NCI-H345 (cell line): ENCODE results near the gene SETD1B.
"Not testable (repeated sequence)": the region's sequence is repeated elsewhere in the genome, so short reads cannot be mapped to it uniquely, and the experiment has no call there.

ENCODE experiments used
- DNase-seq: peaks from one replicate; lab custom pipeline; 2025; lab: John Stamatoyannopoulos, UW

Gene SETD1B

GRCh38 chr12:121825041-121825523, 21.3 kb downstream of the SETD1B start:
- DNase-seq, result no peak

GRCh38 chr12:121826318-121827150, 22.7 kb downstream of the SETD1B start:
- DNase-seq, result no peak

GRCh38 chr12:121827351-121828099, 23.7 kb downstream of the SETD1B start:
- DNase-seq, result no peak

DNA sequence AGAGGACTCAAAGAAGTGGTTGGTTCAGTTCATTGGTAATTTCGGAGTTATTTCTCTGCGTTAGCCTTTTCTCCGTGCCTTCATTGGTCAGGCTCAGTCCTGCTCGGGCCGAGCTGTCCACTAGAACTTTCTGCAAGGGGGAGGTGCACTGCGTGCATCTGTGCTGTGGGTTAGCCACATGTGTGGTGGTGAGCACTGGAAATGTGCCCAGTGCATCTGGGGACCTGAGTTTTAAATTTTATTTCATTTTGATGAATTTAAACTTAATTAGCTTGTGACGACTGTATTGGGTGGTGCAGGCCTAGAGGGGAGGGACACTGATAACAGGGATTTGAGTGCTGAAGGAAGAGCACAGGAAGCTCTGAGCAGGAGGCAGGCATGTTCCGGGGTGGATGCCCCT, 24.5 kb downstream of the SETD1B start:
- no peak for DNase-seq

DNA sequence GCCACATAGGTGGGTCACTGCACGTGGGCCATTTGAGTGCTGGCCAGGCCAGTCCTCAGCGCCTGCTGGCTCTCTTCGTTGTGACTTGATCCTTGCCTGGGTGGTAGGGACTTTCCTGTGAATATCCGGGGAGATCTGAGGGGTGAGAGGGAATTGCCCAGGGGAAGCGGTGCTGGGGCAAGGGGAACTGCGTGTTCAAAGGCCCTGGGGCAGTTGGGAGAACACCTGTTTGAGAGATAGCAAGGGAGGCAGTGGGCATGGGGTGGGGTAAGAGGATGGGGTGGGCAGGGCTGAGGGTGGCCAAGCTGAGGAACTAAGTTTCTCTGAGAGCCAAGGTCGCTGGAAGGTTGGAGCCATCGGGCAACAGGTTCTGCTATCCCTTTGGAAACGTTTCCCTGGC, 25.0 kb downstream of the SETD1B start:
- DNase-seq, result no peak

DNA sequence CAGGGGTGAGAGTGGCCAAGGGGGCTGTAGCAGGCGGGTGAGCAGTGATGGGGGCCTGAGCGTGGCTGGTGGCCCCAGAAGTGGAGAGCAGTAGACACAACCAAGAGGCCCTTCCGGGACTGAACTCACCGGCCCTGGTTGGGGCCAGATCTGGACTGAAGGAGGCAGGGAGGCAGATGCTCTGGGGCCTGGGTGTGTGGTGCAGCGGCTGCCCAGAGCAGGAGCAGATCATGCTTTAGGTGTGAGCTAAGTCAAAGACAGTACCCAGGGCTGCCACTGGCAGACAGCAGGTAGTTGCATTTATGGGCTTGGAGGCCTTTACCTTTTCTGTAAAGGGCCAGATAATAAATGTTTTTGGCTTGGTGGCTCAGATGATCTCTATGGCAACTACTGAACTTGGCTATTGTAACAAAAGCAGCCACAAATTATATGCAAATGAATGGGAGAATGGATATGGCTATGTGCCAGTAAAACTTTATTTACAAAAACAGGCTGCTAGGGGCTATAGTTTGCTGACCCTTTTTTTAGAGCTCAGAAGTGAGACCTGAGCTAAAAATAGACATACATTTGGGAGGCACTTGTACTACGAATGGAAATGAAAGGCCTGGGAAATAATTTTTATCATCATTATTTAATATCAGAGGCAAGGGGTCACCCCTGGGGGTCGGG, 25.6 kb downstream of the SETD1B start:
- DNase-seq, result no peak

- DNase-seq, result no peak
Measured at GRCh38 chr12:121830134-121830533, 26.3 kb downstream of the SETD1B start.

DNA sequence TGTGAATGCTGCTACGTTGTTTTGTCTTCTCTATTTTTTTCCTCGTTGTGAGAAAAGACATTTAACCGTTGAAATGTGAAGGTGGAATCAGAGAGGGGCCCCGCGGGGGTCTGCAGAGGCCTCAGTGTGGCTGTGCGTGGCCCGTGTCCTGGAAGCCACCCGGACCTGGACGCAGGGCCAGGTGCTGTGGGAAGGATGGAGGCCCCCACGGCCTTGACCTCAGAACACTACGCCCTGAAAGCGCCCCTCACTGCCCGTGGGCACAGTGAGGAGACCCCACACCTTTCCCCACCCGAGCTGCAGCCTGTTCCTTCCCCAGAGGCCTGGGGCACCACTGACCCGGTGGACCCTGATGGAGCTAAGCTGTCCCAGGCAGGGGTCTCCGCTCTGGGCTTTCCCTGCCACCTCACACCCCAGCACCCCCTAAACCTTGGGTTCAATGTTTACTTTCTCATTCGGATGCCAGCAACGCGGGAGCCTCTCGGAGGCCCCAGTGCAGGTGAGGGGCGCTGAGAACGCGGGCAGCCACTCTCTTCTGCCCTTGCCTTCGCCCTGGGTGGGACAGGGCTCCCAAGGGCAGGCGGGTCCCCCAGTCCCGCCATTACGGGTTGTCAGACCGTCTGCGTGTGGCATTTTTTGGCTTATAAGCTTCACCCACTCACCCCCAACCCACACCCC, 26.9 kb downstream of the SETD1B start:
- no peak for DNase-seq

- DNase-seq, result no peak
Measured at GRCh38 chr12:121831571-121832245, 27.9 kb downstream of the SETD1B start.

GRCh38 chr12:121837680-121838079, 33.9 kb downstream of the SETD1B start:
- no peak for DNase-seq

DNA sequence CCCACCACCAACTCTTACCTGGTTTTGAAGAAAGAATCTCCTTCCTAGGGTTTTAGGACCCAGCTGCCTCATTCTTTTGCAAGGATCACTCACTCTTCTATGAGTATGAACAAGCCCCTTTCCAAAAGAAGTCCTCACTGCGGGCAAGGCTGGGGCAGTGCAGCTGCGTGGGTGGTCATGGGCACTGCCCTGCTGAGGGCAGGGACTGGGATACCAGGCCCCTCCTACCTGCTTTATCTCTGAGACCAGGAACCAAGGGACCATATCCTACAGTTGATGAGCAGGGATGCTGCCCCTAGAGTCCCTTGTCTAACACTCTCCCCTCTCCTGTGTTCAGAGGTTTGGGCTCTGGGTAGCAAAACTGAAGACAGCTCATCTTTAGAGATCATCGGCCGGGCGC, 34.3 kb downstream of the SETD1B start:
- no peak for DNase-seq

GRCh38 chr12:121839106-121839992, 35.5 kb downstream of the SETD1B start:
- DNase-seq, result peak; percentile 98

DNA sequence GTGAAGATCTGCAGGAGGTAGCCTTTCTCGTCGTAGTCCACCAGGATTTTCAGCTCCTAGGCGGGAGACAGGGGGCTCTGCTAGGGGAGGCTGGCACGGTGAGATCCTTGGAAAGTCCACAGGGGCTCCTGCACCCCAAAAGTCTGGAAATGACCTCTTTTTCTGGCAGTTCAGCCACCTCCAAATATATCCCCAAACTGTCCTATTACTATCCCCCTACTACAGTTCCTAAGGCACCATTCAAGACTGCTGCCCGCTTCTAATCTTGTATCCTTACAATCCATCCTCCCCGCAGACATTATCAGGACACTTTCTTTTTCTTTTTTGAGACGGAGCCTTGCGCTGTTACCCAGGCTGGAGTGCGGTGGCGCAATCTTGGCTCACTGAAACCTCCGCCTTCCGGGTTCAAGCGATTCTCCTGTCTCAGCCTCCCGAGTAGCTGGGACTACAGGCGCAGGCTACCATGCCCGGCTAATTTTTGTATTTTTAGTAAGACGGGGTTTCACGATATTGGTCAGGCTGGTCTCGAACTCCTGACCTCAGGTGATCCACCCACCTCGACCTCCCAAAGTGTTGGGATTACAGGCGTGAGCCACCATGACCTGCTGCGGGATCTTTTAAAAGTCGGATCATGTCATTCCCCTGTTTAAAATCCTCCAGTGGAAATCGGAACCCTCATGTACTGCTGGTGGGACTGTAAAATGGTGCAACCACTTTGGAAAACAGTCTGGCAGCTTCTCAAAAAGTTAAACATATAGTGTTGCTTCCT, 36.4 kb downstream of the SETD1B start:
- no peak for DNase-seq

DNA sequence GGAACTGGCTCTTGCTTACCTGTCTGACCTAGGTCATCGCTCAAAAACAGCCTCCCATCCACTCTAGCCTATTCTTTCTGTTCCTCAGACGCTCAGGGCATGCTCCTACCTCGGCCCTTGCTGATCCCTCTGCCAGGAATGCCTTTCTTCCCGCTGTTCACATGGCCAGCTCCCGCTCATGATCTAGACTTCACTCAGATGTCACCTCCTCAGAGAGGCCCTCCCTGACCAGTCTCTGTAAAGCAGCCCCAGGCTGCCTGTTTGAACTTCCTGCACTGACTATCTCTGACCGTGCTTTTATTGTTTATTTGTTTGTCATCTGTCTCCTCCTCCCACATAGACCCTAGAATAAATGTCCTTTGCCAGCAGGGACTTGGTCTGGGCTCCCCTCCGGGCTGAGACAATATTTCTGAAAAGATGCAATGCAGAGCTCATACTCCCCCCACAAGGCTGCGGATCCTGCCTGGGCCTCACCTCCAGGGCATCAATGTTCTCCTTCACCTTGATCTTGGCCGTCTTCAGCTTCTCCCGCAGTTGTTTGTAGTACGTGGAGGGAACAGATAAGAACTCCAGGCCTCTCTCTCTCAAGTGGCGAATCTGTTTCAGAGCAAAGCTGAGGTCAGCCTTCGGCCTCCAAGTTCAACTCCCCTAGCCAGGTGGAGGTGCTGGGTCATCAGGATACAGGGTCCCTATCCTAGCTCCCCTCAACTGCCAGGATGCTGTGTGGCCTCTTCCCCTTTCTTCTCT, 39.6 kb downstream of the SETD1B start:
- DNase-seq, result no peak

DNA sequence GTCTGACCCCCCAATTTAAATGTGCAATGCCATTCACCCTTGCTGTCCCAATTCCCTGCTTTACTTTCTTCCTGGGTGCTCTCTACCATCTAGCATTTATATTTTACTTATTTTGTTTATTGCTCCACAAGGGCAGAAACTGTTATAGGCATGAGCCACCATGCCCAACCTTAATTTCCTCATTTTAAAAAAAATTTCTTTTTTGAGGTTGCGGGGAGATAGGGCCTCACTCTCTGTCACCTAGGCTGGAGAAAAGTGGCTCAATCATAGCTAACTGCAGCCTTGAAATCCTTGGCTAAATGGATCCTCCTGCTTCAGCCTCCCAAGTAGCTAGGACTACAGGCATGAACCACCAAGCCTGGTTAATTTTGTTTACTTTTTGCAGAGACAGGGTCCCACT, 41.9 kb downstream of the SETD1B start:
- no peak for DNase-seq

DNA sequence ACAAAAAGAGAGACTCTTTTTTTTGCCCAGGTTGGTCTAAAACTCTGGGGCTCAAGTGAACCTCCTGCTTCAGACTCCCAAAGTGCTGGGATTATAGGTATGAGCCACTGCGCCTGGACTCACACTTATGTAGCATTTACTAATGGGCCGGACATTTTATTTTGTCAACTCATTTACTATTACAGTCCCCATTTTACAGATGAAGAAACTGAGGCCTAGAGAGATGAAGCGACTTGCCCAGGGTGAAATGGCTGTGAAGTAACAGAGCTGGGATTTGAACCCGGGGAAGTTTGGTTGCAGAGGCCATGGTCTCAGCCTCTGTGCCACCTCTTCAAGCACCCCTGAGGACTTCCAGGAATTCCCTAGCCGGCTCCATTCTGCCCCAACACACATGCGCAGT, 45.4 kb downstream of the SETD1B start:
- DNase-seq, result no peak

DNA sequence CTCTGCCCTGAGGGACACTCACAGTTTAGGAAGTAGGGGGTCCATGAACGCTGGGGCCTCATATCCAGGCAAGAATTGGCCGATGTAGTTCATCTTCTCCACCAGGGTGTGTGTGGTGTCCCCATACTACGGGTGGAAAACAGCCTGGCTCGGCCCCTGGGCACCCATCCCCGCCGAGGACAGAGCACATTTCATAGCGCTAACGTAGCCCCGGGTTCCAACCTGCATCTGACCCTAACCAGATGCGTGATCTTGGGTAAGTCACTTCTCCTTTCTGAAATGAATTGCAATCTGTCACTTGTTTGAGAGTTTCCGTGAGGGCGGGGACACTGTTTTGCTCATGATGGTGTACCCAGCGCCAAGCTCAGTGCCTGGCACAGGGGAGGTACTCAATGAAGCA, 45.9 kb downstream of the SETD1B start:
- no peak for DNase-seq

DNA sequence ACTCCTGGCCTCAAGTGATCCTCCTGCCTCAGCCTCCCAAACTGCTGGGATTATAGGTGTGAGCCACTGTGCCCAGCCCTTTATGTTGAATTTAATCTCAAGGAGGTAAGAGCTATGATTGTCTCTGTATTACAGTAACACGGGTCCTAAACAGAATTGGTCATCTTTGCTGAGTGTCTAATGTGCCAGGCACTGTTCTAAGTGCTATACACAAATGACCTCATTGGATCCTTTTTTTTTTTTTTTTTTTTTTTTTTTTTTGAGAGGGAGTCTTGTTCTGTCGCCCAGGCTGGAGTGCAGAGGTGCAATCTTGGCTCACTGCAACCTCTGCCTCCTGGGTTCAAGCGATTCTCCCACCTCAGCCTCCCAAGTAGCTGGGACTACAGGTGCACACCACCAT, 48.6 kb downstream of the SETD1B start:
- DNase-seq, result not testable (repeated sequence)
